Measurements from ENCODE around the gene IRAK1.

DNA sequence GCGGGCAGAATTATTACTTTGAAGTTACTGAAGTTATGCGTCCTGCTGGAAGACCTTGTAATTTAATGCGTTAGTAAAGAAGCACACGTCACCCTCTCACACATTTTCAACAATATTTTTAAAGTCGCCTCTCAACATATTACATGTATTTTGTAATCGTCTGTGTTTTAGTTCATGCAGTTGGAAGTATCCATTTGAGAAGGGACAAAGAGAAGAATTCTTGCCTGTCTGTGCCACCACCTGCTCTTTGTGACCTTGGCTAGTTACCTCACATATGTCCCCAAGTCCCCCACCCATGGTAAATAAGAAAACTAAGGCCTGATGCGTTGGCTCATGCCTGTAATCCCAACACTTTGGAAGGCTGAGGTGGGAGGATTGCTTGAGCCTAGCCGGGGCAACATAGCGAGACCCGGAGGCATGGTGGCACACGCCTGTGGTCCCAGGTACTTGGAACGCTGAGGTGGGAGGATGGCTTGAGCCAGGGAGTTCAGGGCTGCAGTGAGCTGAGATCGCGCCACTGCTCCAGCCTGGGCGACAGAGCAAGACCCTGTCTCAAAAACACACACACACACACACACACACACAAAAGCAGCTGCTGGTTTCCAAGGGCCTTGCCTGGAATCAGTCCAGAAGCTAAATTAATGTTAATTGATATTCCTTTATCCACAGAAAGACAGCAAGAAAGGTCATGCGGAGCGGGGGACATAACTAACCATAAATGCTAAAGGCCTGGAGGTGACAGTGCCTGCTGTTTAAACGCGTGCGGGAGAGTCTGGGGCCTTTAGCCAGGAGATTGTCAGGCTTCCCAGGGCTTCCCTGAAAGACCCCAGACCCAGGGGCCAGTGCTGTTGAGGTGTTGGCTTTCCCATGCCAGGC, 46.3 kb downstream of the IRAK1 start:
- TF ChIP-seq CTCF (conservative IDR thresholded peaks at IDR 0.05; ENCODE audit: low read depth, low read length) (no peak), EZH2 (IDR thresholded peaks at IDR 0.05; ENCODE audit: borderline replicate concordance, low read depth, low read length, poor library complexity, severe bottlenecking) (no peak)
